Hematopoietic multipotent progenitor cell treated with erythropoietin and hydrocortisone succinate and interleukin-3 and kit ligand, for 4 days (in vitro differentiated cells): ENCODE data around the gene TMEM132C.

Experiments
- DNase-seq: peaks from one replicate; pipeline ENCODE4 v3.0.0-alpha.2; 2015

The TMEM132C gene

DNA sequence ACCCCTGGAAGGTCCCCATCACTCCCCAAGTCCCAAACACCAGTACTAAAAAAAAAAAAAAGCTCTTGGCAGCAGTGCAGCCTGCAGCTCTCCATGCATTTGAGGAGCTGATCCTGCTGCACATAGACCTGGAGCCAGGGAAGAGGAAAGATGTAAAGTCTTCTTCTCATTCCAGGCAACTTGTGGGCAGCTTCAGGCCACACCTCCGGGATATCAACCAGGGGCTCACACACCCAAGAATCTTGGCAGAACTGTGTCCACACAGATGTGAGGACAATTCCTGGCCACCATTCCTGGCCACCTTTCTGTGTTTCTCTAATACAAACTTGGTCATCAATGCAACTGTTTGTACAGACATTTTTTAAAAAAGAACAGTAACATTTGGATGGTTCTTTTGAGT lies 72.7 kb downstream of the TMEM132C start:
- DNase-seq: no peak

DNA sequence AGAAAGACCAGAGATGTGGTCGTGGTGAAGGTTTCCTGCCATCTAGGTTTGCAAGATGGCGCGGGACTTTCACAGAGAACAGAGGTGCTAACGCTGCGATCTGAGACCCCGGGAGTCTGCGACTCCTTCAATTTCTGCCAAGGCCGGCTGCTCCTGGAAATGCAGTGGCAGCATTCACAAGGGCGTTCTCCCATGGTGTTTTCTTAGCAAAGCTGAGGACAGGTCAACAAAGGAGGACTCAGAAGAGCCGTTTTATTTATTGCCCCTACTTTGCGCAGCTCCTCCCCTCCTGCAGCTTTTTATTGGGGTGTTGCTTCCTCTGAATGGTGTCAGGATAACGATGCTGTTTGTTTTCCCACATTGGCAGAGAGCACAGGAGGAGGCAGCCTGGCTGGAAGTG lies 86.3 kb downstream of the TMEM132C start:
- no peak for DNase-seq

DNA sequence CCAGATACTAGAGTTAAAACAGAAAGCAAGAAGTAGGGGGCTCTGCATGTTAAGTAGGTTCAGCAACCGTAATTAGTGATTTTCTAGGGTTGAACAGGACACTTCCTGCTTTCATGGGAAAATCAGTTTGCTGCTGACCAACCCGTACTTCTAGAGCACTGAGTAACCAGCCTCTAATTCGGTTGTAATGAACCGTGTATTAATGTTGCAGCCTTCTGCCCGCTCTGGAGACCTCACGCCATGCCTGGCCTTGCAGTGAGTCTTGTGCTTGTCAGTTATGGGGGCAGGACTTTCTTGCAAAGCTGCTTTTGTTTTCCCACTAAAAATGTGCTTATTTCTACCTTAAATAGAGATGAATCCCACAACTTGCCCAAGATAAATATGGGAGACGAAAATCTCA lies 89.6 kb downstream of the TMEM132C start:
- DNase-seq: no peak

DNA sequence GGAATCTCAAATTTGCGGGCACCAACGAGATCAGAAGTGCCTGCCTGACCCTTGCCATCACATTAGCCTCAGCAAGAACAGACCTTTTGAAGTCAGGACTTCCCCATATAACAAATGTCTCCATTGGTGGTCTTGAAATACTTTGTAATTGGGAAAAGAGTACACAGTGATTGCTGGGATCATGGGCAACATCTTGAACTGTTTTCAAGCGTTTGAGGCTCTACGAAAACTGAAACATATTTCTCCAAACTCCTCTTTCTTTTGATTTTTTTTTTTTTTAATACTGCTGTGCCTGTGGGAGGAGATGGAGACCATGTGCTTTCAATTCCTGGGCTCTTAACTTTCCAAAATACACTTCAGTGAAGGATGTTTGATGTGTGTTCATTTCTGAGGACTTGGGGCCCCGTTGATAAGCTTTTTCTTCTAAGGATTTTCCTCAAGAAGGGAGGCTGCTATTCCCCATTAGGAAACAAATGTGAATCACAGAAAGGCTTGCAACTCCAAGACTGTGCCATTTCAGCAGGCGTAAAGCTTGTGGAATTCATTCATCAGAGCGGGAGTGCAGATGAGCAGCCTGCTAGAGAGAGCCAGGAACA lies 94.5 kb downstream of the TMEM132C start:
- no peak for DNase-seq

DNA sequence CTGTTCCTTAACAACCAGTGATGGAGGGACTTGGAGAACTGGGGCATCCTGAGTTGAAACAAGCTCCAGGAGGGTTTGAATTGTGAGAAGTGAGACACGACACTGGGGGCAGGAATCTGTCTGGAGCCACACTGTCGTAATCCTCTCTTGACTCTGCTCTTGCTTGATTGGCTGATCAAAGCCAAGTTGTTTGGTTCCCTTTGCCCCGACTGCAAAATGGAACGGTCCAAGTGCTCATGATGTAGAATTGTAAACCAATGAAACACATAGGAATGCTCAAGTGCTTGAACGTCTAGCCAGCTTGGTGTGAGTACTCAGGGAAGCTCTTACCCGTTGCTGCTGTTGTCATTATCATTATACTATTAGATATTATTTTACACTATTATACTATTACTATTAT lies 98.1 kb downstream of the TMEM132C start:
- DNase-seq: no peak

DNA sequence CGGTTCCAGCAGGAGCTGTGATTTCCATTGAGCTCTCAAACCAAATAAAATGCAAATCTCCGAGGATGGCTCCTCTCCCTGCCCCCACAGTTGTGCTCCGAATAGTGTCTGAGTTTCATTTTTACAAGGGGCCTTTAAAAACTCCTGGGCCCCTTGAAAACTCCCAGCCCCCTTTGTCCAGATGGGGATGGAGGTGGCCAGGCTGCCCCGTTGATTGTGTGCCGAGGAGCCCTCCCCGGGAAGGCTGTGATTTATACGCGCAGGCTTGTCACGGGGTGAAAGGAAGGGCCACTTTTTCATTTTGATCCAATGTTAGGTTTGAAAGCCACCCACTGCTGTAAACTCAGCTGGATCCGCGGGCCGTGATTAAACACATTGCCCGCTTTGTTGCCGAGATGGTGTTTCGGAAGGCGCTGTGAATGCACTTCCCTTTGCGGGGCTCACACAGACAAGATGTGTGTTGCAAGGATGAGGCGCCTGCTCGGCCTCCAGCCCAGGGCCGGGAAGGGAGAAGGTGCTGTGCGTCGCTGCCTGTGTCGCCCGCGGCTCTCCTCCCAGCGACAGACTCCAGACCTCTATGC lies 98.8 kb downstream of the TMEM132C start:
- DNase-seq: peak; percentile 3

DNA sequence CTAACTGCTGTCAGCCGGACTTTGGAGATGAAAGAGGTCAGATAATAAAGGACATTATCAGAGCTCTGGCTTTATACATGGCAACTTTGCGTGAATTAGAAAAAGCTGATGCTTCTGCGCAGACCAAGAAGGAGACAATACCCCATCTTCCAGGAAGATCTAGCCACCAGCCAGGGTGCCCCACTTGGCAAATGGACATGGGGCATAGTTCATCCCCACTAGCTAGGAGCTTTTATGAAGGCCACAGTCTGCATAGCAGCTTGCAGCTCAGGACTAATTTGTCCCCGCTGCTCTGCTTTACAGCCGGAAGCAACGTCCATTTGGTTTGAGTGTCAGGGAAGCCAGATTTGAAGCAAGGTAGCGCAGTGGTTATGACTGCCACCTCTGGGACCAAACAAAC lies 101.0 kb downstream of the TMEM132C start:
- DNase-seq: no peak

DNA sequence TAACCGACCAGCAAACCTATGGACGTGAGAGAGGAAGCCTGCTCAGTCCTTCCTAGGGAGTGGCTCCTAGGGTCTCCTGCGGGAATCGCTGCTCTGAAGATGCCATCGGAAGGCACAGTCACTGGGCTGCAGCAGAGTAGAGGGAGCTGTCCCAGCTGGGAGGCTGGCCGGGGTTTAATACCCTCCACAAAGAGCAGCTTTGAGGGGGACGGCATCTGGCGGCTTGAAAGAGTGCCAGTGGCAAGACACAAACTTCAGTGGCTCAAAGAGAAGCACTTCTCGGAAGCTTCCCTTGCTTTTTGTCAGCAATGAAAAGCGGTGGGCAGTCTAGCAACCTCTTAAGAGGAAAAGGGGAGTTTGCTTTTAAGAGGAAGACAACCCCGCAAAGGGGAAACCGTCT lies 114.6 kb downstream of the TMEM132C start:
- no peak for DNase-seq

DNA sequence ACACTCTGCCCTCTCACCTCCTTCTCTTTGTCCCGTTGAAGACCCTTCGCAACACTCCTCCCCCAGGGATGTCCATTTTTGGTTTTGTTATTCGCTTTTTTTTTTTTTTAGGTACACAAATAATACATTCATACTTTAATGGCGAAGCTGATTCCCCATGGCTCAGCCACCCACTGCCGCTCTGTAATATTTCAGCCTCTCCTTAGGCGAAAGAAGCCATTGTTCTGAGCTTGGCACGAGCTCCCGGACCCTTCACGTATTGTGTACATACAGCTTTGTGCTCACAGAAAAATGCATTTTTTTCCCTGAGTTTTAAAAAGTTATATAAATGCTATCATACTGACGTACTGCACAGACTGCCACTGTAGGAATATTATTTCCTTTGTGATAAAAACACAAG lies 115.0 kb downstream of the TMEM132C start:
- DNase-seq: no peak

DNA sequence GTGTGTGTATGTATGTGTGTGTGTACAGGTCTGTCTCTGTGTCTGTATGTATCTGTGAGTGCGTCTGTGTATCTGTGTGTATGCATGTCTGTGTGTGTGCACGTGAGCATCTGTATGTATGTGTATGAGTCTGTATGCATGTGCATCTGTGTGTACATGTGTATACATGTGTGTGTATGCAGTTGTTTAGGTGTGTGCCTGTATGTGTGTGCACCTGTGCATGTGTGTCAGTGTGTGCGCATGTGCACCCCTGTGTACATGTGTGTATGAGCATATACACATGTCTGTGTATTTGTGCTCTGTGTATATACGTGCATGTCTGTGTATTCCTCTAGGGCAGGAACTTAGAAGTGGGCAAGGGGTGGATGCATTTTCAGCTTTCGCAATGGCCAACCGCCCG lies 116.0 kb downstream of the TMEM132C start:
- DNase-seq: no peak

DNA sequence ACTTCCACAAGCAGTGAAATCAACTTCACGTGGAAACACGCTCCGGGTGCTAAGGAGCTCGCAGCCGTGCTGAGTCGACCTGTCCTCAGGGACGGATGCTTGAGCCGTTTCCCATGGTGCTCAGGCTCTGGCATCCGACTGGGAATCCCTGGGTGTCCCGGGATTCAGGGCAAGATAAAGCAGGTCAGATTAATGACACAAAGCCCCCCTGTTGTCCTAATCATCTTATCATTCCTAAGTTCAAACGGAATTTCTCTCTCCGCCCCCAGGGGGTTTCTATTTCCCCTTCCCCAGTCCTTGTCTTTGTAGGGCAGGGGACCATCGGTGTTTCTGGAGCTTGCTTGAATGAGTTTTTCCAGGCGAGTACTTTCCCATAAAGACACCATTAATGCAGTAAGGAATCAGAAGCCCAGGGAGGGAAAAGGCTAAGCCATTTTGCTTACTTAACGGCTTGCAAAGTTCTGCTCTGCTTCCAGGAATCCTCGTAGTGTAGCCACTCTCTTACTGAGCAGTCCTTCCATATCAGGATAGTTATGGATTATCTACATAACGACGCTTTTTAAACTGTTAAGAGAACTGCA lies 116.5 kb downstream of the TMEM132C start:
- DNase-seq: no peak

DNA sequence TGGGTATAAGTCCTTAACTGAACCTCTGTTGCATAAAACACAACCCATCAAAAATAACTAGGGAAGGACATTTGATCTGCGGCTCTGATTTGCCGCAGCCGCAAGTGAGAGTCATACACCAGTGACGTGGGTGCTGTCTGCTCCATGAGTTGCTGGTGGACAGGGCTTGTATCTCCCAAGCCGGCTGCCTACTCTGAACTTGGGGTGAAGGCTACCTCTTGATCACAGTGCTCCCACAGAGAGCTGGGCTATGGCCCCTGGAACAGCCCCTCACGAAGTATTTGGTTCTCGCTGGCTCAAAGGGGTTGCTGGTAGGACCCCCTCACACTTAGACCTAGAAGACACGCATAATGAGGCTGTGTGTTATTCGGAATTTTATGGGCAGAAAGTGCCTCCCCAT lies 118.8 kb downstream of the TMEM132C start:
- no peak for DNase-seq

DNA sequence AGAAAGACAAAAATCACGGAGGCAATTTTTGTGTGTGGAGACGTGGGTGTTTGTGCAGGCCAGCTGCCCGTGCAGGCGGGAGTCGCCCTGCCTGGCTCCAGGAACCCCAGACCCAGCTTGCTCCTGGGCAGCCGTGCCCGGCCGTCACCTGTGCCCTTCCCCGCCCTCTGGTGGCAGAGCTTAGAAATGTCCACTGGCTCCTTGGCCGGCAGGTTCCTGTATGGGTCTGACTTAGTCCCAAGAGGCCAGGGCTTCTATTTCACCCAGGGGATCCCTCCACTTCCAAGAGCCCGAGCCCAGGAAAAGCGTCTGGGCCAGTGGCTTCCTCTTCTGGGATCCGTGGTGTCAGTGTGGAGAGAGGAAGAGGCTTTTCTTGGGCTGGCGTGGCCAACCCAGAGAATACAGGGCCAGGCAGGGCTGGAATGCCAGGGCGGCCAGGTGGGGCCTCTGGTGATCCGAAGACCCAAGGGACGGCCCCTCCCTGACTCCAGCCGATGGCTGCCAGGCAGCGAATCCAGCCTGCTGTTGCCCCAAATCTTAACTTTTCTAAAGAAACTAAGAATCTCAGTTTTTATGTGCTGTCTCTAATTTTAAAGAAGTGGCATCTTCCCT lies 120.9 kb downstream of the TMEM132C start:
- DNase-seq: peak; percentile 55

DNA sequence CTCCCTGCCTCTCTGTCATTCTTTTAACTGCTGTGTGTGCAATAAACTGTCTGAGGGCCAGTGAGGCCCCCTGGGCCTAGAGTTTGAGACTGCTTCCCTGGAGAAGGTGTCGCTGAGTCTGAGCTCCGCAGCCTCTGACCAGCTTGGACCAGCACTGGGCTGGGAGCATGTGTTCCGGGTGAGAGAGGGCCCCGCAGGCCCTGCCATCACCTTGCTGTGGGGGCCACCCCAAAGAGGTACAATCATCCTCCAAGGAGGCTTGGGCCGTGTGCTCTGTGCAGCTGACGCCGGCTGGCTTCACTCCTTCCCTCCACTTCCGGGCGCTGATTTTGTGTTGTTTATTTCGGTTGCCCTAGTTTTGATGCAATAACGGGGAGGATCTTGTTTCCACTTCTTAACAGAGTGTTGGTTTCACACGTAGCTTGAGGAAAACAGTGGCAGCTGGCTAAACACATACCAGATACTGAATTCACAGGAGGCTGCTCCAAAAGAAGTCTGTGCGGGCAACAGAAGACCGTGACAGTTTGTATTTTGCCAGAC lies 121.6 kb downstream of the TMEM132C start:
- no peak for DNase-seq

DNA sequence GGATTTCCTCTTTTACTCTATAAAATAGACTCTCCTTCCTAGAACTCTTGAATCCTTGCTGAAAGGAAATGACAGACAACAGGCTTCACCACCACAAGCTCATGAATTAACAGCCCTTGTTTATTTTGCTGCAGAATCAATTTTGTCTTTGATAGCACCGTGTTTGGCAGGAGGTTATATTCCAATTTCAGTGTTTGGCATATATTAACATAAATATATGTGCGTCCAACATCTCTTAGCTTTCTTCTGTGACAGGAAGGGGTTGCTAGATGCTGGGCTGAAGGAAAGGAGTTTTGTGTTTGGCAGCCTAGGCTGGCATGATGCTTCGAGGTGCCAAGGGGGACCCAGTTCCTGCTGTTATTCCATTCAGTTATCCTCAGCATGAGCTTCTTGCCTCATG lies 126.4 kb downstream of the TMEM132C start:
- no peak for DNase-seq

DNA sequence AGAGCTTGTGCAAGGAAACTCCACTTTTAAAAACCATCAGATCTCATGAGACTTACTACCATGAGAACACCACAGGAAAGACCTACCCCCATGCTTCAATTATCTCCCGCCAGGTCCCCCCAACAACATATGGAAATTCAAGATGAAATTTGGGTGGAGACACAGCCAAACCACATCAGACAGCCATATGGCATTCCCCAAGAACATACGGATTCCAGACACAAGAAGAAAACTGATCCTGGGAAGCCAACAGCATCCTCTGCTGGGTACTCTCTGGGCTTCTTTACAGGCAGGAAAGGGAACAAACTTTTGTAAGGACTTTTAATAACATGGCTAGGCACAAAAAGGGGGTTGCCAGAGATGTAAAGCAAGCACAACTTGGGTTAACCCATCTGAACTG lies 127.2 kb downstream of the TMEM132C start:
- DNase-seq: no peak

DNA sequence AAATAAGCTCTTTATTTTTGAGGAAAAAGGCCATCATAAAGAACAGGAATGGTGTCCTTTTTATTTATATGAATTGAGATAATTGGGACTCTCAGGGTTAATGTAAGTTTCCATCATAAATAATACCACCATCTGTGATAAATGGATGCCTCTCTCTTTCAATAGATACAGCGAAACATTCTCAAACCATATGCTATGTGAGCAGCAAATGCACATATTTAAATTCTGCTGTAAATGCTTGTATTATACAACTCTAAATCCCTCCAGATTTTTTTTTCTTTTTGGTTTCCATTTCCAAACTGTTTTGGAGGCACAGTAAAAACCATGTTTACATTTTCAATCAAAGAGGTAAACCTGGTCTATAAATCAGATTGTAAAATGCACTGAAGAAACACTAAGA lies 132.3 kb downstream of the TMEM132C start:
- DNase-seq: no peak

DNA sequence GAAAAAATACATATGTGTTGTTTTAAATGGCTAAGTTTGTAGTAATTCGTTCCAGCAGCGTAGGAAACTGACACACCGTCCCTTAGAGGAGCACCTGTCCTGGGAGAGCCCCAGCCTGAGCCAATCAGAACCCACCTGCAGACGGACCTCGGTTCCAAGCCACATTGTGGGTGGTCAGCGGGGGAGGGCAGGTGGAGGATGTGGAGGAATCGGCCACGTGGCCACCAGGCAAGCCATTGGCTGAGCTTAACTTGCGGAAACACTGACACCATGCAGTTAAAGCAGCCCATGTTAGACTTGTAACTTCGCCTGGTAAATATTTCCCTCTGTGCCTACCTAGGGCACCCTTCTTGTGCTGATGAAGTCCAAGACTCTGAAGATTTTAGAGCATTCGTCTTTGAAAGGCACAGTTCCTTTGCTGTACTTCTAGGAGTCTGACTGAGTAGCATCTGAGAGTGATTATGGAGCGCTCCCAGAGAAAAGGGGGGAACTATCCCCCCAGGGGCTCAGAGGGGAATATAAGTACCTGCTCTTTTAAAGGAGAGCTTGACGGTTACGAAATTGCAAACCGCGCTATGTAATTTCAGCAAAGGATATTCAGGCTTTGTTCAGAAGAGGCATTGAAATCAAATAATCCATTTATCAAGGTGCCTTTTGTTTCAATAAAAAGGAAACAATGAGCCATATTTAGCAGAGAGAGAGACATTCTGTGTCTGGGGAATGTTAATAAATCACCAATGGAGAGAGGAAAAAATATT lies 135.7 kb downstream of the TMEM132C start:
- no peak for DNase-seq

DNA sequence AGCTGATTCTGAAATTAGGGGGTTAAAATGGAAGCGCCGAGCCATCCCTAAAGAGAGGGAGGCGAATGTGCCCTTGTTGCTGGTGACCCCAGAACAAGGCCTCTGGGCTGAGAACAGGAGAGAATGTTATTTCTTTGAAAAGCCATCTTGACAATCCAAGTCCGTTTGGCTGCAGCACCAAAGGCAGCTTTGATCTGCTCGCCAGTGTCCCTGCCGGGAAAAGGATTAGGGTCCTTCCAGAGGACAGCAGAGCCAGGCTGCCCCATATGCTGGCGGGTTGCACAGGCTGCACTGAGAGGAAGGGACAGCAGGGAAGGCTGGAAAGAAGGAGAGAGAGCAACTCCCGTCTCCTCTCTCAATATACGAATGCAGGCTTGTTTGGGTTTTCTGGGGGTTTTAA lies 141.7 kb downstream of the TMEM132C start:
- no peak for DNase-seq

DNA sequence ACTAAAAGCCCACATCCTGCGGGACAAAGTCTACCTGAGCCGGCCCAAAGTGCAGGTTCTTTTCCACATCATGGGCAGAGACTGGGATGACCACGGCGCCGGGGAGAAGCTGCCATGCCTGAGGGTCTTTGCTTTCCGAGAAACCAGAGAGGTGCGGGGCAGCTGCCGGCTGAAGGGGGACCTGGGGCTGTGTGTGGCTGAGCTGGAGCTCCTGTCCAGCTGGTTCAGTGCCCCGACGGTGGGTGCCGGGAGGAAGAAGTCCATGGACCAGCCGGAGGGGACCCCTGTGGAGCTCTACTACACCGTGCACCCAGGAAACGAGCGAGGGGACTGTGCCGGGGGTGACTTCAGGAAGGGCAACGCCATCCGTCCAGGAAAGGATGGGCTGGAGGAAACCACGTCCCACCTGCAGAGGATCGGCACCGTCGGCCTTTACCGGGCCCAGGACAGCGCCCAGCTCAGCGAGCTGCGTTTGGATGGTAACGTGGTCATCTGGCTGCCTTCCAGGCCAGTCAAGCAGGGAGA lies 148.1 kb downstream of the TMEM132C start:
- DNase-seq: no peak

DNA sequence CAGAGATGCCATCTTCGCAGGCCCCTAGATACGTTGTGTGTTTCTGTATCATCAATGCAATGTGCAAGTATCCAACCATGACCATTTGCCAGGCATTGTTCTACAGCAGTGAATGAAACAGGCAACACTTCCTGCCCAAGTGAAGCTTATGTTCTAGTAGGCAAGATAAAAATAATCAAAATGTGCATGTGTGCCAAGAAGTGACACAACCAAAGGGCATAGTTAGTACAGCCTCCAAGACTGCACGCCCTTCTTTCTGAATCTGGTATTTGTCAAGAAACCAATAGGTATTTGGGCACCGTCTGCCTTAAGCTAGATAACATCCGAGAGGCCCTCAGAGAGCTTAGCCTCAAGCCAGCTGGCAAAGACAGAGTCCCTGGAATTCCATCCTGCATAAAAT lies 152.0 kb downstream of the TMEM132C start:
- DNase-seq: no peak

DNA sequence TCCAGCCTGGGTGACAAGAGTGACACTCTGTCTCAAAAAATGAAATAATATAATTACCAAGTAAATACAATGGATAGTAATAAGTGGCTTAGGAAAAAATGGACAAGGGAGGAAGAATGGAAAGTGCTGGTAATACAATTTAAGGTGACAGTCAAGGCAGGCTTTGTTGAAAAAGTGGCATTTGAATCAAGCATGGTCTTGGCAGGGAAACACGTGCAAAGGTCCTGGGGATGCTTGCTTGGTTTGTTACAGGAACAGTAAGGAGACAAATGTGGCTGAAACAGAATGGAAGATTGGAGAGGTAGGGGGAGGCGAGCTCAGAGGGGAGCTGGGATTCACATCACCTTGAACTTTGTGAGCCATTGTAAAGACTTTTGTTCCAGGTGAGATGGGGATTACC lies 153.2 kb downstream of the TMEM132C start:
- DNase-seq: no peak

DNA sequence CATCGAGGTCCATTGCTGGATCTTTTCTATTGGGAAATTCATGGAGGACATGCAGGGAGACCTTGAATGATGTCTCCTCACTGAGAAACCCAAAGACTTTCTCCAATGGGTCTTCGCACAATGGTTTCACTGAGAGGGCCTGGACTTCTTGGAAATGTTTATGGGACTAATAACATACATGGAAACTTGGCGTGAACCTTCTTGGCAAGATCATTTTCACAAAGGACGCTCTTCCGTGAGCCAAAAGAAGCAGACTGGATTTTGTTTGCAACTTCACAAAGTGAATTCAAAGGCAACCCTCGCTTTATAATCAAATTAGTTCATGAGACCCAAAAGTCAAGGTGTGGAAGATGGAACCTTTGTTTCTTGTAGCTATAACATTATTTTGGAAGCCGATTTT lies 154.4 kb downstream of the TMEM132C start:
- no peak for DNase-seq
